A673 (cell line): ENCODE measurements around the gene PIWIL4. TPM values are rescaled to one million over a fixed set of nuclear protein-coding genes. Genes with fewer than 3 reads are reported as not detected.

Source experiments
- BruUV-seq: library from RNA; stranded (reverse); fragments of 400-500 nt; replicated peaks from 2 replicates; lab custom pipeline; 2021; lab: Mats Ljungman, UMichigan
- CTCF ChIA-PET: fragments of 300-600 bp; sonication (Branson Sonifier 250); formaldehyde crosslinking; loops from one replicate; lab custom pipeline; 2022; ENCODE audit warnings: antibody characterized with exemption; lab: Charles Lee
- POLR2A ChIA-PET: fragments of 300-600 bp; sonication (Branson Sonifier 250); formaldehyde crosslinking; loops from one replicate; lab custom pipeline; 2022; ENCODE audit warnings: antibody characterized with exemption; ENCODE audit not compliant: low non-redundant PET; lab: Charles Lee
- DNase-seq: peaks from one replicate; pipeline ENCODE4 v3.0.0-alpha.2; 2015; ENCODE audit warnings: low spot score
- H3K27ac ChIP-seq: fragments of 200-600 bp; sonication (generic); 2 replicates; pipeline ENCODE4 v1.5.1; 2016; ENCODE audit warnings: mixed run types, low read depth, mild to moderate bottlenecking, mixed read lengths, antibody characterized with exemption, low read length; ENCODE audit not compliant: poor library complexity, severe bottlenecking
- H3K27me3 ChIP-seq: fragments of 200-600 bp; sonication (generic); replicated peaks from 2 replicates; pipeline ENCODE4 v1.6.1; 2017; ENCODE audit warnings: mixed run types, low read depth, mild to moderate bottlenecking, mixed read lengths, antibody characterized with exemption, low read length; ENCODE audit not compliant: insufficient read depth, poor library complexity
- H3K36me3 ChIP-seq: fragments of 200-600 bp; sonication (generic); 2 replicates; pipeline ENCODE4 v1.6.1; 2016; ENCODE audit warnings: mixed run types, mild to moderate bottlenecking, mixed read lengths, antibody characterized with exemption, low read length; ENCODE audit not compliant: insufficient read depth, poor library complexity, severe bottlenecking
- H3K4me1 ChIP-seq: fragments of 200-600 bp; sonication (generic); 2 replicates; pipeline ENCODE4 v1.6.1; 2017; ENCODE audit warnings: mixed run types, mild to moderate bottlenecking, mixed read lengths, antibody characterized with exemption, low read length; ENCODE audit not compliant: insufficient read depth, poor library complexity, severe bottlenecking
- H3K4me3 ChIP-seq: fragments of 200-600 bp; sonication (generic); 2 replicates; pipeline ENCODE4 v1.5.1; 2016; ENCODE audit warnings: low read depth, mixed run types, mild to moderate bottlenecking, mixed read lengths, low read length; ENCODE audit not compliant: poor library complexity, severe bottlenecking
- H3K9me3 ChIP-seq: fragments of 200-600 bp; sonication (generic); 2 replicates; pipeline ENCODE4 v1.6.1; 2016; ENCODE audit warnings: mixed run types, low read depth, mild to moderate bottlenecking, mixed read lengths, antibody characterized with exemption, low read length; ENCODE audit not compliant: poor library complexity, severe bottlenecking
- CTCF ChIP-seq: fragments of 300-800, 200-600 bp; sonication (generic); conservative IDR thresholded peaks from 2 replicates; pipeline ENCODE4 v1.5.1; 2017; ENCODE audit warnings: low read depth, mild to moderate bottlenecking, antibody characterized with exemption, low read length, moderate library complexity, mixed read lengths
- EZH2 ChIP-seq: fragments of 200-600 bp; sonication (generic); IDR thresholded peaks from 2 replicates; pipeline ENCODE4 v1.6.1; 2017; ENCODE audit warnings: borderline replicate concordance, low read depth, mild to moderate bottlenecking, mixed read lengths, antibody characterized with exemption, low read length; ENCODE audit not compliant: poor library complexity, severe bottlenecking
- intact Hi-C: fragments of 100-400 bp; cut with micrococcal nuclease; formaldehyde crosslinking; loops from one replicate; pipeline ENCODE4 v1.10.0; 2022; ENCODE audit not compliant: unreplicated experiment
- total RNA-seq: library from RNA; stranded (reverse); gene quantifications from 2 replicates; pipeline ENCODE4 v1.2.3, GENCODE V29; 2021

The PIWIL4 gene
- total RNA-seq, 1 experiment from 2014 or later: 1.6 TPM

- Histone ChIP-seq H3K27ac (no peak overlapping the region), H3K36me3 (no peaks in the 10 kb centered on the region), H3K9me3 (no peaks in the 10 kb centered on the region), H3K27me3 (no peaks in the 10 kb centered on the region), H3K4me1 (no peaks in the 10 kb centered on the region), H3K4me3 (no peak overlapping the region)
- no peak for TF ChIP-seq CTCF
- no peak for TF ChIP-seq EZH2
- no peak for DNase-seq
- no TSS peak for BruUV-seq
- POLR2A ChIA-PET: interaction anchor here (0.7 kb wide), 1 partner anchor 66 kb away, joined by 3 read pairs; no protein-coding TSS in a partner anchor
- CTCF ChIA-PET: no interaction called here
- intact Hi-C loops: no loop called here
Measured at GRCh38 chr11:94665116-94665659, 98.0 kb downstream of the PIWIL4 start.

- no peaks in the 10 kb centered on the region for H3K36me3 ChIP-seq
- H3K4me1 ChIP-seq: no peaks in the 10 kb centered on the region
- BruUV-seq: no TSS peak
- ChIA-PET CTCF (no interaction called here), POLR2A (no interaction called here)
- H3K27ac ChIP-seq: no peak overlapping the region
- no peaks in the 10 kb centered on the region for H3K27me3 ChIP-seq
- TF ChIP-seq CTCF (no peak), EZH2 (no peak)
- intact Hi-C loops: no loop called here
- no peak for DNase-seq
- no peak overlapping the region for H3K4me3 ChIP-seq
- no peaks in the 10 kb centered on the region for H3K9me3 ChIP-seq
Measured at GRCh38 chr11:94666792-94667721, 99.9 kb downstream of the PIWIL4 start.

GRCh38 chr11:94668212-94668793, 101.1 kb downstream of the PIWIL4 start:
- no peak overlapping the region for H3K4me3 ChIP-seq
- H3K9me3 ChIP-seq: no peaks in the 10 kb centered on the region
- no peaks in the 10 kb centered on the region for H3K27me3 ChIP-seq
- no peaks in the 10 kb centered on the region for H3K4me1 ChIP-seq
- no peaks in the 10 kb centered on the region for H3K36me3 ChIP-seq
- DNase-seq: no peak
- CTCF ChIA-PET: no interaction called here
- H3K27ac ChIP-seq: no peak overlapping the region
- POLR2A ChIA-PET: no interaction called here
- TF ChIP-seq EZH2: no peak
- no peak for TF ChIP-seq CTCF
- no TSS peak for BruUV-seq
- intact Hi-C loops: no loop called here
